Measurements from ENCODE around the gene SEMA4D. TPM values are rescaled to one million over a fixed set of nuclear protein-coding genes. Genes with fewer than 3 reads are reported as not detected.

SEMA4D gene
- total RNA-seq, 1 experiment from 2014 or later, result 8.0 TPM

GRCh38 chr9:89544279-89544661 lies 46.4 kb upstream of the SEMA4D start:
- intact Hi-C loops (cut with micrococcal nuclease), result no loop called here
- Histone ChIP-seq H3K9me2 (replicated peaks; ENCODE audit: low read length) (no peaks in the 10 kb centered on the region), H3K27me3 (ENCODE audit: low read length) (no peaks in the 10 kb centered on the region), H3K79me2 (ENCODE audit: low read length) (no peaks in the 10 kb centered on the region), H4K20me1 (ENCODE audit: low read length) (no peaks in the 10 kb centered on the region), H3K9ac (ENCODE audit: low read length) (no peak overlapping the region), H3K9me3 (ENCODE audit: low read length) (no peaks in the 10 kb centered on the region), H3K27ac (ENCODE audit: low read length) (no peak overlapping the region), H3K4me3 (ENCODE audit: low read length) (no peak overlapping the region), H2AFZ (ENCODE audit: low read length) (no peak overlapping the region), H3F3A (ENCODE audit: low read length, unreplicated experiment) (no peaks in the 10 kb centered on the region), H3K4me1 (ENCODE audit: insufficient read depth, low read length) (no peaks in the 10 kb centered on the region), H3K4me2 (ENCODE audit: low read length) (no peak overlapping the region), H3K36me3 (ENCODE audit: low read depth, low read length) (no peaks in the 10 kb centered on the region)
- BruUV-seq (replicated peaks), result no TSS peak
- ATAC-seq (no peak), DNase-seq (no peak)
- TF ChIP-seq, protein P1, sequence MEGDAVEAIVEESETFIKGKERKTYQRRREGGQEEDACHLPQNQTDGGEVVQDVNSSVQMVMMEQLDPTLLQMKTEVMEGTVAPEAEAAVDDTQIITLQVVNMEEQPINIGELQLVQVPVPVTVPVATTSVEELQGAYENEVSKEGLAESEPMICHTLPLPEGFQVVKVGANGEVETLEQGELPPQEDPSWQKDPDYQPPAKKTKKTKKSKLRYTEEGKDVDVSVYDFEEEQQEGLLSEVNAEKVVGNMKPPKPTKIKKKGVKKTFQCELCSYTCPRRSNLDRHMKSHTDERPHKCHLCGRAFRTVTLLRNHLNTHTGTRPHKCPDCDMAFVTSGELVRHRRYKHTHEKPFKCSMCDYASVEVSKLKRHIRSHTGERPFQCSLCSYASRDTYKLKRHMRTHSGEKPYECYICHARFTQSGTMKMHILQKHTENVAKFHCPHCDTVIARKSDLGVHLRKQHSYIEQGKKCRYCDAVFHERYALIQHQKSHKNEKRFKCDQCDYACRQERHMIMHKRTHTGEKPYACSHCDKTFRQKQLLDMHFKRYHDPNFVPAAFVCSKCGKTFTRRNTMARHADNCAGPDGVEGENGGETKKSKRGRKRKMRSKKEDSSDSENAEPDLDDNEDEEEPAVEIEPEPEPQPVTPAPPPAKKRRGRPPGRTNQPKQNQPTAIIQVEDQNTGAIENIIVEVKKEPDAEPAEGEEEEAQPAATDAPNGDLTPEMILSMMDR (conservative IDR thresholded peaks at IDR 0.05; ENCODE audit: low read depth, low read length), result no peak
- TF ChIP-seq EZH2phosphoT487 (IDR thresholded peaks at IDR 0.05; ENCODE audit: borderline replicate concordance, low read length), result no peak
- no peak for TF ChIP-seq EZH2 (IDR thresholded peaks at IDR 0.05; ENCODE audit: low read length, unreplicated experiment)
- CTCF ChIA-PET, result no interaction called here
- POLR2A ChIA-PET (ENCODE audit: unreplicated experiment), result no interaction called here

DNA sequence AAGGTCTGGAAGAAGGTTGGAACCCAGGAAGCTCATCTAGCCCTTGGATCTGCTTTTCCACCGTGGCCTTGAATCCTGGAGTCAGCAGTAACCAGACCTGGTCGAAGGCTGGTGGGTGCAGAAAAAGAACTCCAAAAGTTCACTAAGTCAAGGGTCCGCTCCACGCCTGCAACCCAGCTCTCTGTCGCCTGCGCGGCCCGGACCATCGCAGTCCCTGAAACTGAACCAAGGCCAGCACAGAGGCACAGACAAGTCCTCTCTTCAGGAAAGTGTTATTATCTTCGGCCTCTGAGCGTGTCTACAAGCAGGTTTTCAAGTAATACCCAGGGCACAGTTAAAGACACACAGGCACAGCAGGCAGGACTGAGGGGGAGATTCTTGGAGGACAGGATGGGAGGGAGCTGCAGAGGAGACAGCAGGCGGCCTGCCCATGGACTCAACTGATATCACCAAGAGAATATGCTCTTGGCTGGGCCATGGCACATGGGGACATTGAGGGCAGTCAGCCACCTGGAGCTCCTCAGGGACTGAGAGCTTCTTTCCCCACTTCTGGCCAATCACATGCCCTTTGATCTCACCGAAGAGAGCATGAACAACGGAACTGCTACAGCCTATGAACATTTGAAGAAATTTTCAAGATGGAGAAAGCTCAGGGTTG lies 45.8 kb upstream of the SEMA4D start:
- Histone ChIP-seq H3K36me3 (ENCODE audit: low read depth, low read length) (no peaks in the 10 kb centered on the region), H3K9me2 (replicated peaks; ENCODE audit: low read length) (no peaks in the 10 kb centered on the region), H3K9ac (ENCODE audit: low read length) (no peak overlapping the region), H3K79me2 (ENCODE audit: low read length) (no peaks in the 10 kb centered on the region), H3K4me2 (ENCODE audit: low read length) (no peak overlapping the region), H4K20me1 (ENCODE audit: low read length) (no peaks in the 10 kb centered on the region), H2AFZ (ENCODE audit: low read length) (no peak overlapping the region), H3K27ac (ENCODE audit: low read length) (no peak overlapping the region), H3F3A (ENCODE audit: low read length, unreplicated experiment) (no peaks in the 10 kb centered on the region), H3K27me3 (ENCODE audit: low read length) (no peaks in the 10 kb centered on the region), H3K4me1 (ENCODE audit: insufficient read depth, low read length) (no peaks in the 10 kb centered on the region), H3K9me3 (ENCODE audit: low read length) (no peaks in the 10 kb centered on the region), H3K4me3 (ENCODE audit: low read length) (no peak overlapping the region)
- BruUV-seq (replicated peaks), result no TSS peak
- POLR2A ChIA-PET (ENCODE audit: unreplicated experiment), result no interaction called here
- intact Hi-C loops (cut with micrococcal nuclease), result no loop called here
- DNase-seq (no peak), ATAC-seq (no peak)
- TF ChIP-seq, protein P1 (conservative IDR thresholded peaks at IDR 0.05; ENCODE audit: low read depth, low read length), result no peak
- TF ChIP-seq EZH2phosphoT487 (IDR thresholded peaks at IDR 0.05; ENCODE audit: borderline replicate concordance, low read length), result no peak
- no peak for TF ChIP-seq EZH2 (IDR thresholded peaks at IDR 0.05; ENCODE audit: low read length, unreplicated experiment)
- CTCF ChIA-PET, result no interaction called here

- Histone ChIP-seq H4K20me1 (ENCODE audit: low read length) (no peaks in the 10 kb centered on the region), H2AFZ (ENCODE audit: low read length) (no peak overlapping the region), H3K27me3 (ENCODE audit: low read length) (no peaks in the 10 kb centered on the region), H3K4me1 (ENCODE audit: insufficient read depth, low read length) (no peaks in the 10 kb centered on the region), H3K4me2 (ENCODE audit: low read length) (no peak overlapping the region), H3K9ac (ENCODE audit: low read length) (no peak overlapping the region), H3K9me2 (replicated peaks; ENCODE audit: low read length) (no peaks in the 10 kb centered on the region), H3K27ac (ENCODE audit: low read length) (no peak overlapping the region), H3K9me3 (ENCODE audit: low read length) (no peaks in the 10 kb centered on the region), H3K4me3 (ENCODE audit: low read length) (no peak overlapping the region), H3K79me2 (ENCODE audit: low read length) (no peaks in the 10 kb centered on the region), H3K36me3 (ENCODE audit: low read depth, low read length) (no peaks in the 10 kb centered on the region), H3F3A (ENCODE audit: low read length, unreplicated experiment) (no peaks in the 10 kb centered on the region)
- TF ChIP-seq, protein P1 (conservative IDR thresholded peaks at IDR 0.05; ENCODE audit: low read depth, low read length), result no peak
- TF ChIP-seq EZH2 (IDR thresholded peaks at IDR 0.05; ENCODE audit: low read length, unreplicated experiment) (no peak), EZH2phosphoT487 (IDR thresholded peaks at IDR 0.05; ENCODE audit: borderline replicate concordance, low read length) (no peak)
- ATAC-seq (no peak), DNase-seq (no peak)
- POLR2A ChIA-PET (ENCODE audit: unreplicated experiment), result no interaction called here
- intact Hi-C loops (cut with micrococcal nuclease), result no loop called here
- no TSS peak for BruUV-seq (replicated peaks)
- CTCF ChIA-PET, result no interaction called here
Observed at GRCh38 chr9:89543111-89543510, 45.2 kb upstream of the SEMA4D start.
